RKO (cell line): Measurements from ENCODE around the gene NBR1.
"Not testable (repeated sequence)": the region's sequence is repeated elsewhere in the genome, so short reads cannot be mapped to it uniquely, and the experiment has no call there.

Experiments used
- DNase-seq: peaks from one replicate; pipeline ENCODE4 v3.0.0-alpha.2; 2016; ENCODE audit warnings: low spot score

NBR1 gene

GRCh38 chr17:43159232-43159631 is 11.8 kb upstream of the NBR1 start:
- not testable (repeated sequence) for DNase-seq

- DNase-seq: not testable (repeated sequence)
Observed at GRCh38 chr17:43159957-43160356, 11.1 kb upstream of the NBR1 start.

- not testable (repeated sequence) for DNase-seq
Observed at GRCh38 chr17:43165971-43166370, 5.0 kb upstream of the NBR1 start.

- DNase-seq: peak; percentile 72
Observed at GRCh38 chr17:43169561-43170139, 1.4 kb upstream of the NBR1 start.

- DNase-seq: peak; percentile 99
Observed at GRCh38 chr17:43170140-43170765, 761 bp upstream of the NBR1 start.

- DNase-seq: peak; percentile 94
Observed at GRCh38 chr17:43171586-43172487, 823 bp downstream of the NBR1 start.

- DNase-seq: no peak
Observed at GRCh38 chr17:43175213-43176118, 4.5 kb downstream of the NBR1 start.

GRCh38 chr17:43176119-43176570 is 5.1 kb downstream of the NBR1 start:
- DNase-seq: no peak

- DNase-seq: no peak
Observed at GRCh38 chr17:43183921-43184320, 12.9 kb downstream of the NBR1 start.

- DNase-seq: not testable (repeated sequence)
Observed at GRCh38 chr17:43186656-43187055, 15.6 kb downstream of the NBR1 start.

- no peak for DNase-seq
Observed at GRCh38 chr17:43193251-43193650, 22.2 kb downstream of the NBR1 start.

- DNase-seq: no peak
Observed at GRCh38 chr17:43199633-43200032, 28.6 kb downstream of the NBR1 start.

- DNase-seq: no peak
Observed at GRCh38 chr17:43200127-43200526, 29.1 kb downstream of the NBR1 start.

GRCh38 chr17:43203013-43203412 is 32.0 kb downstream of the NBR1 start:
- DNase-seq: not testable (repeated sequence)

- DNase-seq: no peak
Observed at GRCh38 chr17:43210576-43210975, 39.6 kb downstream of the NBR1 start.

- no peak for DNase-seq
Observed at GRCh38 chr17:43211123-43211479, 40.1 kb downstream of the NBR1 start.

- peak; percentile 75 for DNase-seq
Observed at GRCh38 chr17:43211480-43212402, 40.7 kb downstream of the NBR1 start, which contains the start of gene TMEM106A. TMEM106A (plus strand) TSS chr17:43211875; CDS start chr17:43213042, 1,167 bp downstream.

GRCh38 chr17:43212641-43213490 is 41.9 kb downstream of the NBR1 start:
- DNase-seq: no peak

- DNase-seq: no peak
Observed at GRCh38 chr17:43213545-43213944, 42.5 kb downstream of the NBR1 start.

GRCh38 chr17:43215341-43215740 is 44.3 kb downstream of the NBR1 start:
- DNase-seq: no peak
